Stomach smooth muscle (tissue), 2 donors: ENCODE results near the gene SC5D.

Experiments used
- H3K27ac ChIP-seq: one replicate; pipeline ENCODE4 v1.7.0; 2013; ENCODE audit warnings: mild to moderate bottlenecking, low read length, inconsistent platforms
- H3K27me3 ChIP-seq, 2 donors: one replicate each; pipeline ENCODE4 v1.7.0; 2013; ENCODE audit warnings: low read length in 2 of 2; ENCODE audit not compliant: insufficient read depth in 2 of 2, control insufficient read depth in 1 of 2
- H3K36me3 ChIP-seq, 2 donors: one replicate each; pipeline ENCODE4 v1.7.0; 2013; ENCODE audit warnings: low read length in 2 of 2; ENCODE audit not compliant: control insufficient read depth in 2 of 2, insufficient read depth in 2 of 2
- H3K4me1 ChIP-seq: one replicate; pipeline ENCODE4 v1.7.0; 2013; ENCODE audit warnings: low read length; ENCODE audit not compliant: control insufficient read depth, insufficient read depth
- H3K4me3 ChIP-seq, 2 donors: one replicate each; pipeline ENCODE4 v1.7.0; 2013; ENCODE audit warnings: low read length in 2 of 2
- H3K9ac ChIP-seq, 2 donors: one replicate each; pipeline ENCODE4 v1.7.0; 2013; ENCODE audit warnings: low read length in 2 of 2, mild to moderate bottlenecking in 1 of 2
- H3K9me3 ChIP-seq, 2 donors: one replicate each; pipeline ENCODE4 v1.7.0; 2013; ENCODE audit warnings: low read length in 2 of 2; ENCODE audit not compliant: control insufficient read depth in 2 of 2
- donor health status: healthy.
- donor health status: Pancreatic carcinoma.

SC5D gene

DNA sequence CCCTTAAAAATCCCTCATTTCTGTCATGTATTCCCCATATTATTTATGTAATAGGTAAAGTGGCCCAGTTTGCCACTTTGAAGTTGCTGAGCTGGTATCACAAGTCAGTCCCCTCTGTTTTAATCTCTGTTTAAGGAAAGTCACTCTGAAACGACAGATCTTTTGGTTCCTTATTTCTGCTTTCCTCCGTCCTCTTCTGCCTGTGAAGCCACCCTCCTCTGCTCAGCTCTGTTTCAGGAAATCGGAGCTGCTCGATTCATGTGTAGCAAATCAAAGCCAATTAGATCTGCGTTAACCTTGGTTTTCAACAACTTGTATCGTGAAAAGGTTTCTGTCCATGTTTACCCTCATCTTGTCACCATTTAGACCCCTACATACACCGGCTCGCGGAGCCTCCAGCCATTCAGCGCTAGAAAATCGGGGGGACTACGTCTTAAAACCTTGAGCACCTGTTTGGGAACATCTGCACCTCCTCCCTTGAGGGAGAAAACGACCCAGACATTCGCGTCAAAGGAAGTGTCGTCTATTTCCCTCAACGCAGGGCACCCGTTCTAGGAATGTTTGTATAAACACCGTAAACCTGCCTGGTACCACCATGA lies 576 bp upstream of the SC5D start:
- Histone ChIP-seq H3K9ac (peak overlapping the region; percentile 81 to 92), H3K4me1 (peaks cover 11% of the 10 kb centered on the region), H3K4me3 (peak overlapping the region; percentile 88 to 96), H3K27me3 (peaks cover 0 to 2% of the 10 kb centered on the region in 2 donors), H3K9me3 (no peaks in the 10 kb centered on the region), H3K36me3 (no peaks in the 10 kb centered on the region), H3K27ac (peak overlapping the region; percentile 81)

DNA sequence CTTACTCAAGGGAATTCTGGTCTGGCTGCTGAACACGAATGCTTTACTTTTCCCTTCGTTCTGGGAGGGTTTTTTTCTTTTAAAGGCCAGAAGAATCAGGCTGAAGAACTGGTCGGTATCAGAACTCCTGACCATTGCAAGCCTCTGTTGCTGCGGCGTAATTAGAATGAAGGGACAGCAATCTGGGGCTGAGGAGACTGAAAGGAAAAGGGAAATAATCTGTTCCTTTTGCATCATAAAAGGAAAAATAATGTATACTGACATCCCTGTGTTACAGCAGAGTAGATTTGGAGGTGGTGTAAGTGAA lies 670 bp downstream of the SC5D start:
- Histone ChIP-seq H3K27ac (peak overlapping the region; percentile 81), H3K9ac (peak overlapping the region; percentile 66 to 81), H3K9me3 (no peaks in the 10 kb centered on the region), H3K4me1 (peaks cover 11% of the 10 kb centered on the region), H3K4me3 (peak overlapping the region; percentile 88 to 96), H3K27me3 (peaks cover 0 to 2% of the 10 kb centered on the region in 2 donors), H3K36me3 (no peaks in the 10 kb centered on the region)

DNA sequence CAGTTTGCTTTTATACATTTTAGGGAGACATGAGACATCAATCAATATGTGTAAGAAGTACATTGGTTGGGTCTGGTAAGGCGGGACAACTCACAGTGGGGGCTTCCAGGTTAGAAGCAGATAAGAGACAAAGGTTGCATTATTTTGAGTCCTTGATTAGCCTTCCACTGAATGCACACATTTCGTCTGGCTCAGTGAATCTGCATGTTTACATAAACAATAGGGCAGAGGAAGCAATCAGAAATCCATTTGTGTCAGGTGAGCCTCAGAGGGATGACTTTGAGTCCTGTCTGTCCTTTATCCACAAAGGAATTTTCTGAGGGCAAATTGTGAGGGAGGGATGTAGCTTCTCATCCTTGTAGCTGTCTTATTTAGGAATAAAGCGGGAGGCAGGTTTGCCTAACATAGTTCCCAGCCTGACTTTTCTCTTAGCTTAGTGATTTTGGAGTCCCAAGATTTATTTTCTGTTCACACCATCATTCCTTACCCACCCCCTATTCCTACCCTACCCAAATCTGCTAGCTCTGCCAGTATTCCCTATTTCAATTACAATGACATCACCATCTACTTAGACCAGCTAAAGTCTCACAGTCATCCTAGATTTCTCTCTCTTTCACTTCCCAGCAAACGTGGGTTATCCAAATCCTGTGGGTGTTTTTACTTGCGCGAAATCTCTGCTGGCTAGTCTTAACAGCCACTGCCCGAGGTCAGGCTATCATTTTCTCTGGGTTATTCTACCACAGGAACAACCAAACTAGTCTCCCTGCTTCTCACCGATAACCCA lies 2.9 kb downstream of the SC5D start:
- no peaks in the 10 kb centered on the region for H3K27me3 ChIP-seq
- H3K9ac ChIP-seq: no peak overlapping the region
- no peak overlapping the region for H3K4me3 ChIP-seq
- H3K9me3 ChIP-seq: no peaks in the 10 kb centered on the region
- H3K27ac ChIP-seq: no peak overlapping the region
- H3K36me3 ChIP-seq: no peaks in the 10 kb centered on the region
- peaks cover 15% of the 10 kb centered on the region for H3K4me1 ChIP-seq

DNA sequence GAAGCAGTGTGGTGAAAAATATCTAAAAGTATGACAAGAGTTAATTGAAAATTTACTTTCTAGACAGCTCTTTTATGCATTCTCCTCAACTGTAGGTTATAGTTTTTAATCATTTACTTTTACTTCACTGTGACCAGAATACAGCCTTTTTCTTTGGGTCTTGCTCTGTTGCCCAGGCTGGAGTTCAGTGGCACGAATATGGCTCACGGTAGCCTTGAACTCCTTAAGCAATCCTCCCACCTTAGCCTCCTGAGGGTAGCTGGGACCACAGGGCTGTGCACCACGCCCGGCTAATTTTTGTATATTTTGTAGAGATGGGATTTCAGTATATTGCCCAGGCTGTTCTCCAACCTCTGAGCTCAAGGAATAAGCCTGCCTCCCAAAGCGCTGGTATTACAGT lies 5.3 kb downstream of the SC5D start:
- Histone ChIP-seq H3K27me3 (no peaks in the 10 kb centered on the region), H3K9ac (no peak overlapping the region), H3K9me3 (no peaks in the 10 kb centered on the region), H3K4me1 (peaks cover 12% of the 10 kb centered on the region), H3K36me3 (no peaks in the 10 kb centered on the region), H3K27ac (no peak overlapping the region), H3K4me3 (no peak overlapping the region)

DNA sequence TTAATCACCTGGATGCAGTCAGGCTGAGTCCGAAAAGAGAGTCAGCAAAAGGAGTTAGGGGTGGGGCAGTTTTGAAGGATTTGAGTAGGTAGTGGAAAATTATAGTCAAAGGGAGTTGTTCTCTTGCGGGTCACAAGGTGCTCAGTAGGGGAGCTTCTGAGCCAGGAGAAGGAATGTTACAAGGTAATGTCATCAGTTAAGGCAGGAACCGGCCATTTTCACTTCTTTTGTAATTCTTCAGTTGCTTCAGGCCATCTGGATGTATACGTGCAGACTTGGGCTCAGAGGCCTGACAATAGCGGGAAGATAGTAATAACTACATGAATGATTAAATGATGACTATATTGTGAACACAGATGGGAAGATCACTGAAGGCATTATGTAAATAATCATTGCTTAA lies 6.2 kb downstream of the SC5D start:
- H3K4me3 ChIP-seq: no peak overlapping the region
- no peaks in the 10 kb centered on the region for H3K36me3 ChIP-seq
- no peaks in the 10 kb centered on the region for H3K27me3 ChIP-seq
- H3K27ac ChIP-seq: no peak overlapping the region
- H3K4me1 ChIP-seq: peaks cover 6% of the 10 kb centered on the region
- no peak overlapping the region for H3K9ac ChIP-seq
- no peaks in the 10 kb centered on the region for H3K9me3 ChIP-seq

DNA sequence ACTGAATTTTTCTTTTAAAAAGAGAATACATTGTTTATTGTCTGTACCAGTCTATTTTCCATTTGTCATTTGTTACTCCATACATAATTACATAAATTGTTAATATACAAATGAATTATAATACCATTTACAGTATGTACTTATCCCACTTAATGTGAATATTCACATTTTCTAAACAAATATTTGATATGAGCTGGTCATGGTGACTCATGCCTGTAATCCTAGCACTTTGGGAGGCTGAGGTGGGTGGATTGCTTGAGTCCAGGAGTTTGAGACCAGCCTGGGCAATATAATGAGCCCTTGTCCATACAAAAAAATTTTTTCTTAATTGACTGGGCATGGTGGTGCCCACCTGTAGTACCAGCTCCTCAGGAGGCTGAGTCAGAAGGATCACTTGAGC lies 6.8 kb downstream of the SC5D start:
- Histone ChIP-seq H3K4me1 (peaks cover 6% of the 10 kb centered on the region), H3K9me3 (no peaks in the 10 kb centered on the region), H3K4me3 (no peak overlapping the region), H3K36me3 (no peaks in the 10 kb centered on the region), H3K9ac (no peak overlapping the region), H3K27ac (no peak overlapping the region), H3K27me3 (no peaks in the 10 kb centered on the region)

DNA sequence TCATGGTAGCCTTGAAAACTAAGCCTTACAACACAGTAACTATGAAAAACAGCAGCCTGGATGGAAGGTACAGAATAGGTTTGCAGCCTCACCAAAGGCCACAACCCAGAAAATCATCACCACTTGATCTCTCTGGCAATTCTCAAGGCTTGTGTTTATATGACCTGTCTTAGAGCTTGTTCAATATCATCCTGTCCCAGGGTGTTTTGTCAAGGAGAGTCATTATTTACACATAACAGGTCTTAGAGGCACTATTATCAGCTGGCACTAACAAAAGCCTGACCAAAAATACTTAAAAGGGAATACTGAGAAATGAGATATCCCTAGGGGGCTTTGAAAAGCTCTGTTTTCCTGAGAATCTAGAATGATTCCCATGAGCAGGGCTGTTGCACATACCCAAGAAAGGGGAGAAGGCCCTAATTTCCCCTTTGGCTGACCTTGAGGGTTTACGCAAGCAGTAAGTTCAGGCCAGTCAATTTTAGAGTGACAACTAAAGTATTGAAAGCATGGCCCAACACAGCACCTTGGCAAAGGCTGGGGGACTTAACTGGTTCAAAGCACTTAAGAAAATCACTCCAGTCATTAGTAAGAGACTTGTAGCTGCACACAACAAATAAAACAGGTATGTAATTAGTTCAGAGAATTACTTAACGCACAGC lies 7.9 kb downstream of the SC5D start:
- H3K27ac ChIP-seq: no peak overlapping the region
- H3K27me3 ChIP-seq: no peaks in the 10 kb centered on the region
- no peak overlapping the region for H3K9ac ChIP-seq
- no peaks in the 10 kb centered on the region for H3K9me3 ChIP-seq
- peaks cover 6% of the 10 kb centered on the region for H3K4me1 ChIP-seq
- H3K4me3 ChIP-seq: no peak overlapping the region
- H3K36me3 ChIP-seq: no peaks in the 10 kb centered on the region

DNA sequence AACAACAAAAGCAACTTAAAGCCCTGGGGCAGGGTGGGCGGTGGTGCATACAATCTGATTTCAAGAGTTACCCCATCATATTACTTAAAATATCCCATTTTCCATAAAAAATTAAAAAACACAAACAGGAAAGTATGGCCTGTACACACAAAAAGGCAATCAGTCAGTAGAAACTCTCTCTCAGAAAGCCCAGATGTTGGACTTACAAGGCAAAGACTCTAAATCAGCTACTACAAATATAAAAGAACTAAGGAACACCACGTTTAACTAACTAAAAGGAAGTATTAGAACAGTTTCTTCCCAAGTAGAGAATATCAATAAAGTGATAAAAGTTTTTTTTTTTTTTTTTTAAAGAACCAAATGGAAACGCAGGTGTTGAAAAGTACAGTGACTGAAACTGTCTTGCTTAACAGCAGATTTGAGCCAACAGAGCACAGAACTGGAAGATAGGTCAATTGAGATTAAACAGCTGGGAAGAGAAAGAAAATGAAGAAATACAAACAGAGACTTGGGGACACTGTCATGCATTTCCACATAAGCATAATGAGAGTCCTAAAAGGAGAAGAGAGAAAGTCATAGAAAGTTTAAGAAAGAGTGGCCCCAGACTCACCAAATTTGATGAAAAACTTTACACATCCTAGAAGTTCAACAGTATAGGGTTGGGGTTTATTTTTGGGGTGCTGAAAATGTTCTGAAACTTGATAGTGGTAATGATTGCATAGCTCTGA lies 8.6 kb downstream of the SC5D start:
- no peaks in the 10 kb centered on the region for H3K27me3 ChIP-seq
- no peak overlapping the region for H3K9ac ChIP-seq
- H3K4me3 ChIP-seq: no peak overlapping the region
- no peaks in the 10 kb centered on the region for H3K36me3 ChIP-seq
- H3K9me3 ChIP-seq: no peaks in the 10 kb centered on the region
- peaks cover 6% of the 10 kb centered on the region for H3K4me1 ChIP-seq
- no peak overlapping the region for H3K27ac ChIP-seq

DNA sequence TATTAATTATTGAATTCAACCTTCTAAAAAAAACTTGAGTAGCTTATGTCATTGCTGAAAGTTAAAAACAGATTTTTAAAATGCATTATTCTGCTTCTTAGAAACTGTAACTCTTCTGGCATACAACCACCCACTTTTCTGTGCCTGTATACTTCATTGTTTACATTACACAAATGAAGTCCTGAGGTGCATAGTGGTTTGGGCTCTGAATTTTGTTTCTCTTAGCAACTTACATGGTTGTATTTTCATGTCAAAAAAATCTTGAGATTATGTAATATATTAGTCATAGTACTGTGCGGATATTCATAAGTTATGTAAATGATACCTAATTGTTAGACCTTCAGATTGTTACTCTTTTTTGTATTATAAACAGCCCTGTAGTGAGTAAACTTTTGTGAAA lies 12.2 kb downstream of the SC5D start:
- no peaks in the 10 kb centered on the region for H3K27me3 ChIP-seq
- peaks cover 6% of the 10 kb centered on the region for H3K4me1 ChIP-seq
- no peak overlapping the region for H3K9ac ChIP-seq
- H3K9me3 ChIP-seq: no peaks in the 10 kb centered on the region
- H3K4me3 ChIP-seq: no peak overlapping the region
- H3K27ac ChIP-seq: no peak overlapping the region
- peaks cover 14 to 15% of the 10 kb centered on the region in 2 donors for H3K36me3 ChIP-seq

DNA sequence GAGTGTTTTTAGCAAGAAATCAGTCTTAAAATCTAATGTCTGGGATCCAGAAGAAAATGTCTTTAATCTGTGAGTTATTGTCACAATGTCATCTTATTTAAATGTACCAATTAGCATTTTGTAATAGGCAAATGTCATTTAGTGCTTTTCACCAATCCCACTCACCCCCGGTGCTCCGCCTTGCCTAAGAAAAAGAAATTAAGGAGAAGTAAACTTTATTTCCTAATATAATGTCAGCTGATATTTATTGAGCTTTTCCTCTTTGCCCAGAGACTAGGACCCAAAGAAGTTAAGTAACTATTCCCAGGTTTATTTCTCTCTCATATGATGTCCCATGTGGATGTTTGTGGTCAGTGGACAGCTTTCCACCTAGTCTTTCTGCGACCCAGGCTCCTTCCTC lies 16.2 kb downstream of the SC5D start:
- H3K27ac ChIP-seq: no peak overlapping the region
- no peaks in the 10 kb centered on the region for H3K9me3 ChIP-seq
- no peak overlapping the region for H3K9ac ChIP-seq
- H3K36me3 ChIP-seq: peaks cover 14 to 15% of the 10 kb centered on the region in 2 donors
- H3K4me3 ChIP-seq: no peak overlapping the region
- H3K27me3 ChIP-seq: no peaks in the 10 kb centered on the region
- no peaks in the 10 kb centered on the region for H3K4me1 ChIP-seq
